Caco-2 (cell line): ENCODE results near the gene ZG16. TPM values are rescaled to one million over a fixed set of nuclear protein-coding genes. Genes with fewer than 3 reads are reported as not detected.

Experiments
- BruUV-seq: library from RNA; stranded (reverse); fragments of 400-500 nt; replicated peaks from 2 replicates; lab custom pipeline; 2021; lab: Mats Ljungman, UMichigan
- CTCF ChIA-PET: fragments of 300-600 bp; sonication (Branson Sonifier 250); formaldehyde crosslinking; loops from one replicate; lab custom pipeline; 2022; ENCODE audit warnings: antibody characterized with exemption; lab: Charles Lee
- POLR2A ChIA-PET: fragments of 300-600 bp; sonication (Branson Sonifier 250); formaldehyde crosslinking; loops from one replicate; lab custom pipeline; 2022; ENCODE audit warnings: antibody characterized with exemption; lab: Charles Lee
- DNase-seq, 2 experiments: peaks; one replicate each; pipeline versions ENCODE4 v3.0.0 to v3.0.0-alpha.2; 2020 to 2022
- H3K27me3 ChIP-seq: replicated peaks from 2 replicates; pipeline ENCODE4 v1.6.0; 2011; ENCODE audit warnings: low read length; ENCODE audit not compliant: control insufficient read depth, insufficient read depth
- H3K36me3 ChIP-seq: 2 replicates; pipeline ENCODE4 v1.5.1; 2011; ENCODE audit warnings: low read length; ENCODE audit not compliant: control insufficient read depth, insufficient read depth
- H3K4me1 ChIP-seq: fragments of 250-450 bp; sonication (Bioruptor Pico); 2 replicates; pipeline ENCODE4 v1.5.1; 2020; ENCODE audit warnings: mild to moderate bottlenecking
- H3K4me3 ChIP-seq: 2 replicates; pipeline ENCODE4 v1.5.1; 2011; ENCODE audit warnings: low read depth, mild to moderate bottlenecking, control low read depth, low read length
- H3K9me3 ChIP-seq: fragments of 250-450 bp; sonication (Bioruptor Pico); 2 replicates; pipeline ENCODE4 v1.5.1; 2020; ENCODE audit warnings: mild to moderate bottlenecking, moderate library complexity
- H3K27ac Mint-ChIP-seq: one replicate; pipeline ENCODE4 v1.8.0; 2022; ENCODE audit warnings: mixed read lengths; ENCODE audit not compliant: unreplicated experiment
- H3K27me3 Mint-ChIP-seq: one replicate; pipeline ENCODE4 v1.8.0; 2022; ENCODE audit warnings: mixed read lengths; ENCODE audit not compliant: insufficient read depth, unreplicated experiment
- H3K36me3 Mint-ChIP-seq: one replicate; pipeline ENCODE4 v1.8.0; 2022; ENCODE audit warnings: mild to moderate bottlenecking, mixed read lengths; ENCODE audit not compliant: insufficient read depth, unreplicated experiment
- H3K4me1 Mint-ChIP-seq: one replicate; pipeline ENCODE4 v1.8.0; 2022; ENCODE audit warnings: low read depth, mixed read lengths; ENCODE audit not compliant: unreplicated experiment
- H3K4me3 Mint-ChIP-seq: one replicate; pipeline ENCODE4 v1.8.0; 2022; ENCODE audit warnings: mild to moderate bottlenecking, moderate library complexity, mixed read lengths; ENCODE audit not compliant: unreplicated experiment
- H3K9me3 Mint-ChIP-seq: one replicate; pipeline ENCODE4 v1.8.0; 2022; ENCODE audit warnings: mixed read lengths; ENCODE audit not compliant: unreplicated experiment
- intact Hi-C: fragments of 100-400 bp; cut with micrococcal nuclease; formaldehyde crosslinking; loops from one replicate; pipeline ENCODE4 v1.10.0; 2022; ENCODE audit not compliant: unreplicated experiment
- total RNA-seq: library from RNA; stranded (reverse); gene quantifications from 2 replicates; pipeline ENCODE4 v1.2.3, GENCODE V29; 2022
- TF ChIP-seq, protein P1 (sequence below), 2 experiments: fragments of 200-600 bp in 1 of 2; IDR thresholded peaks; 1 replicate in 1 of 2; 2 replicates in 1 of 2; pipeline versions ENCODE4 v1.5.1 to v1.8.0; 2011 to 2022; ENCODE audit warnings: antibody characterized with exemption in 1 of 2, control low read depth in 1 of 2, inconsistent platforms in 1 of 2, low read depth in 1 of 2, low read length in 1 of 2, mild to moderate bottlenecking in 1 of 2, moderate library complexity in 1 of 2; ENCODE audit not compliant: insufficient read depth in 1 of 2, severe bottlenecking in 1 of 2, unreplicated experiment in 1 of 2

The ZG16 gene
- total RNA-seq, 1 experiment from 2014 or later, result 1.9 TPM

DNA sequence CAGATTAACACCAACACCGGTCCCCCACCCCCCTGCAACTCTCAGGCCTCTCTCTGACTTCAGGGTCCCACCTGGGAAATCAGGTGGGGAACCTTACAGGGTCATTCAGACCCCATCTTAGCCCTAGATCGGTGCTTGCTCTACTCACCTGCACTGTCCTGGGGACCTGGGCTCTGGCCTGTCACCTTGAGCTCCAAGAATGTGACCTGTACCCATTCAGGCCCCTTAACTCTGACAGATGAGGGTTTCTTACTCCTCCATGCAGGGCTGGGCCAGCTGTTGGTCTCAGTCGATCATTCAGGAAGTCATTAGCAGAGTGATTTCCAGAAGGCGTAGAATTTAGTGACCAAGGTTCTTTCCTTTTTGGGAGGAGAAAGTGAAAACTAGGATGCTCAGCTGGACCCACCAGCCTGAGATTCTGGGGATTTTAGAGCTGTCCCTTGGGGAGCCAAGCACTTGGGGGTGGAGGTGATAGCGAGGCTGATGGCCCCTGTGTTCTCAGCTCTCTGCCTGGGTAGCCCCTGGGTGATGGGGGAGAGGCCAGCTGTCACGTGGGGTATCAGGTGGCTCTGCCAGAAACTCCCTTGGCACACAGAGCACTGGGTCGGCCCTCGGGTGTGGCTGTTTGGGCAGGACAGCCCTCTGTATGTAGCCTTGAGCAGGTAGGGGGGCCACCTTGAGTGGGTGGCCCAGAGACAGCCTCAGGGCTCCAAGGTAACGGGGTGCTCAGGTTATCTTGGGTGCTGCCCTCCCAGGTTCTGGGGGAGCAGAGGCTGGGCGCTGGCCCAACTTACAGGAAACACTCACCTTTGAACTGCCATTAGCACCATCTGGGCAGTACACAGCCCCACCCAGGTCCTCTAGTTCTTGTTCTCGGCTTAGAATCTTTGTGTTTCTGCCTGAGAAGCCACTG lies 42.9 kb downstream of the ZG16 start:
- H3K4me1 Mint-ChIP-seq, result peaks cover 24% of the 10 kb centered on the region
- ChIA-PET POLR2A (no interaction called here), CTCF (interaction anchor here (2.2 to 2.4 kb wide), 2 partner anchors 27 to 28 kb away, joined by 9 to 13 read pairs; no protein-coding TSS in a partner anchor)
- Histone ChIP-seq H3K9me3 (no peaks in the 10 kb centered on the region), H3K4me1 (peaks cover 23% of the 10 kb centered on the region), H3K4me3 (peak overlapping the region; percentile 29), H3K27me3 (no peaks in the 10 kb centered on the region), H3K36me3 (no peaks in the 10 kb centered on the region; the same call in 1 of the 2 replicates)
- BruUV-seq, result no TSS peak
- no peak overlapping the region for H3K27ac Mint-ChIP-seq
- no peaks in the 10 kb centered on the region for H3K27me3 Mint-ChIP-seq
- intact Hi-C loops, result no loop called here
- peak overlapping the region; percentile 19 for H3K4me3 Mint-ChIP-seq
- DNase-seq, result no peak
- TF ChIP-seq, protein P1, sequence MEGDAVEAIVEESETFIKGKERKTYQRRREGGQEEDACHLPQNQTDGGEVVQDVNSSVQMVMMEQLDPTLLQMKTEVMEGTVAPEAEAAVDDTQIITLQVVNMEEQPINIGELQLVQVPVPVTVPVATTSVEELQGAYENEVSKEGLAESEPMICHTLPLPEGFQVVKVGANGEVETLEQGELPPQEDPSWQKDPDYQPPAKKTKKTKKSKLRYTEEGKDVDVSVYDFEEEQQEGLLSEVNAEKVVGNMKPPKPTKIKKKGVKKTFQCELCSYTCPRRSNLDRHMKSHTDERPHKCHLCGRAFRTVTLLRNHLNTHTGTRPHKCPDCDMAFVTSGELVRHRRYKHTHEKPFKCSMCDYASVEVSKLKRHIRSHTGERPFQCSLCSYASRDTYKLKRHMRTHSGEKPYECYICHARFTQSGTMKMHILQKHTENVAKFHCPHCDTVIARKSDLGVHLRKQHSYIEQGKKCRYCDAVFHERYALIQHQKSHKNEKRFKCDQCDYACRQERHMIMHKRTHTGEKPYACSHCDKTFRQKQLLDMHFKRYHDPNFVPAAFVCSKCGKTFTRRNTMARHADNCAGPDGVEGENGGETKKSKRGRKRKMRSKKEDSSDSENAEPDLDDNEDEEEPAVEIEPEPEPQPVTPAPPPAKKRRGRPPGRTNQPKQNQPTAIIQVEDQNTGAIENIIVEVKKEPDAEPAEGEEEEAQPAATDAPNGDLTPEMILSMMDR (IDR thresholded peaks at IDR 0.05; ENCODE audit: insufficient read depth in 1 of 2, low read depth in 1 of 2, low read length in 1 of 2, severe bottlenecking in 1 of 2, unreplicated experiment in 1 of 2), result no peak
- H3K9me3 Mint-ChIP-seq, result no peaks in the 10 kb centered on the region
- peaks cover 47% of the 10 kb centered on the region for H3K36me3 Mint-ChIP-seq

DNA sequence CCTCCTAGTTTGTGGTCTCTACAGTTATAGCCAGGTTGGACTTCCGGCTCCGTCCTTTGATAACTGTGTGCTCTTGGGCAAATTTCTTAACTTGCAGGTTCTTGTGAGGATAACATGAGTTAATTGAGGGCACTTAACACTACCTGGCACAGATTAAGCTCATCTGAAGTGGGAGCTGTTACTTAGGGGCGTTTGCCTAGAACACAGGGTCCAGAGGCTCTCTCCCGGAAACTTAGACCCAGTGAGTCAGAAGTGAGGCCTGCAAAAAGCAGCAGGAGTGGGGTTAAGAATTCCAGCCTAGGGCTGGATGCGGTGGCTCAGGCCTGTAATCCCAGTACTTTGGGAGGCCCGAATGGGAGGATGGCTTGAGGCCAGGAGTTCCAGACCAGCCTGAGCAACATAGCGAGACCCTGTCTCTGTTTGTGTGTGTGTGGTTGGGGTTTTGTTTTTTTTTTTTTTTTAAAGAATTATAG lies 43.6 kb downstream of the ZG16 start:
- H3K27me3 ChIP-seq, result no peaks in the 10 kb centered on the region
- BruUV-seq, result no TSS peak
- no peak overlapping the region for H3K4me3 ChIP-seq
- Mint-ChIP-seq H3K27ac (no peak overlapping the region), H3K36me3 (peaks cover 42% of the 10 kb centered on the region), H3K9me3 (no peaks in the 10 kb centered on the region), H3K4me1 (peaks cover 26% of the 10 kb centered on the region), H3K4me3 (no peak overlapping the region), H3K27me3 (no peaks in the 10 kb centered on the region)
- DNase-seq, result no peak
- ChIA-PET POLR2A (interaction anchor here (0.6 kb wide), 2 partner anchors 15 to 152 kb away, joined by 3 to 7 read pairs; partner anchors contain the start of gene TAOK2), CTCF (interaction anchor here (0.6 to 2.2 kb wide), 2 partner anchors 27 to 152 kb away, joined by 5 to 13 read pairs; no protein-coding TSS in a partner anchor)
- H3K9me3 ChIP-seq, result no peaks in the 10 kb centered on the region
- intact Hi-C loops, result no loop called here
- TF ChIP-seq, protein P1 (IDR thresholded peaks at IDR 0.05; ENCODE audit: insufficient read depth in 1 of 2, low read depth in 1 of 2, low read length in 1 of 2, severe bottlenecking in 1 of 2, unreplicated experiment in 1 of 2), result no peak
- no peaks in the 10 kb centered on the region; the same call in 1 of the 2 replicates for H3K36me3 ChIP-seq
- peaks cover 27% of the 10 kb centered on the region for H3K4me1 ChIP-seq

DNA sequence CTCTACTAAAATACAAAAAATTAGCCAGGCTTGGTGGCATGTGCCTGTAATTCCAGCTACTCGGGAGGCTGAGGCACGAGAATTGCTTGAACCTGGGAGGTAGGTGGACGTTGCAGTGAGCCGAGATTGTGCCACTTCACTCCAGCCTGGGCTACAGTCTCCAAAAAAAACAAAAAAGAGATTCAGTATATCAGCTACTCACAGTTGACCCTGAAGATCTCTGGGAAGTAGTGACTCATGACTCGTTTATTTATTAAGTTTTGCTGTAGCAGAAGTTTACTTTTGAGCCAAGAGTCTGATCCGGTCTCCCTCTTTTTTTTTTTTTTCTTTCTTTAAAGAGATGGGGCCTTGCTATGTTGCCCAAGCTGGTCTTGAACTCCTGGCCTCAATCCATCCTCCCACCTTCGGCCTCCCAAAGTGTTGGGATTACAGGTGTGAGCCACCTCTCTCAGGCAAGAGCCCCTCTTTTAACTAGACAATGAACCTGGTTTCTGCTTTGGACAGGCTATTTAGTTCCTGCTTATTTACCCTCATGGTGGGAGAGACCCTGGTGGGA lies 46.6 kb downstream of the ZG16 start:
- TF ChIP-seq, protein P1 (IDR thresholded peaks at IDR 0.05; ENCODE audit: insufficient read depth in 1 of 2, low read depth in 1 of 2, low read length in 1 of 2, severe bottlenecking in 1 of 2, unreplicated experiment in 1 of 2), result no peak
- CTCF ChIA-PET, result interaction anchor here (1.5 to 1.9 kb wide), 2 partner anchors 9 to 24 kb away, joined by 3 to 7 read pairs; partner anchors contain the start of gene PAGR1
- POLR2A ChIA-PET, result interaction anchor here (0.5 kb wide), 1 partner anchor 75 kb away, joined by 5 read pairs; the partner anchor contains the start of gene SEZ6L2
- no peaks in the 10 kb centered on the region for H3K27me3 ChIP-seq
- Mint-ChIP-seq H3K27me3 (no peaks in the 10 kb centered on the region), H3K9me3 (no peaks in the 10 kb centered on the region), H3K36me3 (peaks cover 23% of the 10 kb centered on the region), H3K4me3 (no peak overlapping the region), H3K4me1 (peaks cover 17% of the 10 kb centered on the region), H3K27ac (peak overlapping the region; percentile 53)
- intact Hi-C loops, result no loop called here
- no peak for DNase-seq
- H3K4me1 ChIP-seq, result peaks cover 49% of the 10 kb centered on the region
- no peaks in the 10 kb centered on the region for H3K36me3 ChIP-seq
- H3K4me3 ChIP-seq, result no peak overlapping the region
- no peaks in the 10 kb centered on the region for H3K9me3 ChIP-seq
- BruUV-seq, result no TSS peak
